Non-pigmented ciliary epithelial cell (primary cell): ENCODE data around the gene ANGPTL3.

Experiments used
- DNase-seq: peaks from one replicate; pipeline ENCODE4 v3.0.0-alpha.2; 2010; ENCODE audit warnings: low read depth

ANGPTL3 gene

DNA sequence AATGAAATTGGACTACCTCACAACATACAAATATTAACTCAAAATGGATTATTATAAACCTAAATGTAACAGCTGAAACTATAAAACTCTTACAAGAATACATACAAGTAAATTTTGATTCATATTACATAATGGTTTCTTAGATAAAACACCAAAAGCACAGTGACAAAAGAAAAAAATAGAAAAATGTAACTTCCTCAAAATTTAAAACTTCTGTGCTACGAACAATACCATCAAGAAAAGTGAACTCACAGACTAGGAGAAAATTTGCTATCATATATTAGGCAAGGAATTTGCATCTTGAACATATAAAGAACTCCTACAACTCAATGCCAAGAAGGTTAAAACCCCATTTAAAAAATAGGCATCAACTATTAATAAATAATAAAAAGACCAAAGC lies 31.2 kb downstream of the ANGPTL3 start:
- no peak for DNase-seq

DNA sequence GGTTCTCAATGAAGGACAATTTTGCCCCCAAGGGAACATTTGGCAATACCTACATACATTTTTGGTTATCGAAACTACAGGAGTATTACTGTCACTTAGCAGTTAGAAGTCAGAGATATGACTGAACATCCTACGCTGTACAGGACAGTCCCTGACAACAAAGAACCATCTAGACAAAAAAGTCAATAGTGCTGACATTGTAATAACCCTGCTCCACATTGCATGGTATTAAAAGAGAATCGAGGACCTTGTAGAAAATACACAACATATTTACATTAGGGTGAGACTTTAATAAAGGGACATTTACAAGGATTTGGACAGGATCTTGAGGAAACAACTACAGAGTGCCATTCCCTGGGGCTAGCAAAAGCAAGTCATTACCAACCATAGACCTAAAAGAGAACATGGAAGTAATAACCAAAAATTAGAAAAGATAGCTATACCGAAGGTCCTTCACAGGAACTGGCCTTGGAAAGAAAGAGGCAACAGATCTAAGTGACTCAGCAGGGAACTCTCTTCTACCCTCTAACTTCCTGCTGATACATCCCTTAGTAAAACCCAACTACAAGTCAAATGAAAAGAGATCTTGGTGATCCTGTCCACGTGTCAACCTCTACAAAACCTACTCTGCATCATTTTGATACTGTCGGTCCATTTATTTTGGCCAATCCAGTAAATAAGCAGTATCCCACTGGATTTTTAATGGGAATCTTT lies 40.2 kb downstream of the ANGPTL3 start:
- no peak for DNase-seq

DNA sequence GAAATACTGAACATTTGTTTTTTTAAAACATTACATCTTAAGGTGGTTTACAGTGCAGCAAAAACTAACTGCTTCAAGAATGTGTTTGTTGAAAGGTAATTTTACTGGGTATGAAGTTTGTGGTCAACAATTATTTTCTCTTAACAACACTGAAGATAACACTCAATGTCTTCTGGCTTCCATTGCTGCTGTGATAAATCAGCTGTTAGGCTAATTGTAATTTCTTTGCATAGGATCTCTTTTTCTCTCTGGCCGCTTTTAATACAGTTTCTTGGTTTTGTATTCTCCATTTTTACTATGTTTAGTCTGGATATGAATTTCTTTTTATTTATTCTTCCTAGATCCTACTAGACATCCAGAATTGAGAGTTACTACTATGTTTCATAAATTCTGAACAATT lies 46.0 kb downstream of the ANGPTL3 start:
- no peak for DNase-seq

DNA sequence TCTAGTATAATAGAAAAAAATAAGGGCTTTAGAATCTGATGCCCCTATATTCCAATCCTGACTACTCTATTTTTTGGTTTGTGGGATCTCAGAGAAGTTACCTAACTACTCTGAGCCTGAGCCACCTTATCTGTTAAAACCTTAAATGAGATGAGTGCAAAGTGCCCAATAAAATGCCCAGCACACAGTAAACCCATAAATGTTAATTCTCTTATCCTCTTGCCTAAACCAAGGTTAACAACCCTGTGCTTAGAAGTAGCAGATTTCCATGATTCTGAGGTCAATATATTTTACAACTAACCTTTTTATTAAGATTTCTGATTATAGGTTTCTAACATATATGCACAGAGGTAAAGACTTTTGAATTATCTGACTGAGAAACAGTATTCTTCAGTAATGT lies 55.1 kb downstream of the ANGPTL3 start:
- DNase-seq: no peak

DNA sequence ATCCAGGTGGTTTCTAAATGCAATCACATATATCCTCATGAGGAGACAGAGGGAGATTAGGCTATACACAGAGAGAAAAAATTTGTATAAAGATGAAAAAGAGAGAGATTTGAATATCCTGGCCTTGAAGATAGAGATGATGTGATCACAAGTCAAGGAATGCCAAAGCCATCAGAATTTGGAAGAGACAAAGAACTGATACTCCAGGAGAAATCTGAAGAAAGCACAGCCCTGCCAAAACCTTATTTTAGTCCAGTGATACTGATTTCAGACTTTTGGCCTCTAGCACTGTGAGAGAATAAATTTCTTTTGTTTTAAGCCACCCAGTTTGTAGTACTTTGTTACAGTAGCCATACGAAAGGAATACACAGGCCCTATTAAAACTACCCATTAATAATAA lies 57.4 kb downstream of the ANGPTL3 start:
- no peak for DNase-seq
